CD14-positive monocyte (primary cell): ENCODE measurements around the gene BAIAP3. TPM values are rescaled to one million over a fixed set of nuclear protein-coding genes. Genes with fewer than 3 reads are reported as not detected.

ENCODE experiments used
- DNase-seq, 3 donors: peaks; one replicate each; pipeline ENCODE4 v3.0.0-alpha.2; 2011 to 2022
- H2AFZ ChIP-seq: 2 replicates; pipeline ENCODE4 v1.6.0; 2012; ENCODE audit warnings: mild to moderate bottlenecking, low read depth, low read length, inconsistent platforms; ENCODE audit not compliant: insufficient read depth, poor library complexity, severe bottlenecking
- H3K27ac ChIP-seq, 2 donors: 1 replicate in 1 of 2; 2 replicates in 1 of 2; pipeline ENCODE4 v1.5.1; 2012 to 2013; ENCODE audit warnings: low read length in 2 of 2, control low read depth in 1 of 2, inconsistent platforms in 1 of 2, low read depth in 1 of 2, mild to moderate bottlenecking in 1 of 2
- H3K27me3 ChIP-seq, 2 donors: one replicate each; pipeline versions ENCODE4 v1.6.0 to v1.6.1; 2011 to 2013; ENCODE audit warnings: low read length in 2 of 2; ENCODE audit not compliant: control insufficient read depth in 2 of 2, insufficient read depth in 2 of 2
- H3K36me3 ChIP-seq, 2 donors: replicated peaks in 1 of 2; 1 replicate in 1 of 2; 2 replicates in 1 of 2; pipeline versions ENCODE4 v1.5.1 to v1.6.1; 2012 to 2013; ENCODE audit warnings: low read length in 2 of 2, control low read depth in 1 of 2, inconsistent platforms in 1 of 2, mild to moderate bottlenecking in 1 of 2; ENCODE audit not compliant: insufficient read depth in 2 of 2, control insufficient read depth in 1 of 2
- H3K4me1 ChIP-seq, 2 donors: 1 replicate in 1 of 2; 2 replicates in 1 of 2; pipeline versions ENCODE4 v1.5.1 to v1.6.1; 2012 to 2013; ENCODE audit warnings: low read length in 2 of 2, control low read depth in 1 of 2, inconsistent platforms in 1 of 2, mild to moderate bottlenecking in 1 of 2, moderate library complexity in 1 of 2; ENCODE audit not compliant: insufficient read depth in 2 of 2, control insufficient read depth in 1 of 2
- H3K4me2 ChIP-seq: replicated peaks from 2 replicates; pipeline ENCODE3; 2012; ENCODE audit warnings: low read length, moderate library complexity, mild to moderate bottlenecking; ENCODE audit not compliant: poor library complexity, severe bottlenecking; ENCODE audit errors: extremely low read depth
- H3K4me3 ChIP-seq, 3 experiments: fragments of 200-600 bp in 1 of 3; sonication (generic) in 1 of 3; replicated peaks in 1 of 3; 1 replicate in 2 of 3; 2 replicates in 1 of 3; pipeline ENCODE4 v1.5.1; 2011 to 2013; ENCODE audit warnings: low read length in 3 of 3, mild to moderate bottlenecking in 3 of 3, control low read depth in 2 of 3, low read depth in 2 of 3, inconsistent platforms in 1 of 3, moderate library complexity in 1 of 3
- H3K79me2 ChIP-seq: 2 replicates; pipeline ENCODE4 v1.6.0; 2012; ENCODE audit warnings: mild to moderate bottlenecking, control low read depth, inconsistent platforms, low read length, moderate library complexity; ENCODE audit not compliant: insufficient read depth
- H3K9ac ChIP-seq: 2 replicates; pipeline ENCODE4 v1.6.0; 2017; ENCODE audit warnings: low read length, mild to moderate bottlenecking; ENCODE audit not compliant: insufficient read depth, poor library complexity, severe bottlenecking
- H3K9me3 ChIP-seq, 2 donors: replicated peaks in 1 of 2; 1 replicate in 1 of 2; 2 replicates in 1 of 2; pipeline versions ENCODE4 v1.5.1 to v1.6.1; 2012 to 2013; ENCODE audit warnings: low read length in 2 of 2, control low read depth in 1 of 2; ENCODE audit not compliant: control insufficient read depth in 1 of 2, insufficient read depth in 1 of 2
- H4K20me1 ChIP-seq: 2 replicates; pipeline ENCODE4 v1.6.0; 2012; ENCODE audit warnings: mild to moderate bottlenecking, low read length, control low read depth, moderate library complexity; ENCODE audit not compliant: insufficient read depth
- H3K27ac Mint-ChIP-seq, 7 donors: one replicate each; pipeline ENCODE4 v1.8.0; 2020; ENCODE audit warnings: mild to moderate bottlenecking in 7 of 7, mixed read lengths in 7 of 7, moderate library complexity in 6 of 7, inconsistent platforms in 2 of 7
- H3K27me3 Mint-ChIP-seq, 3 donors: one replicate each; pipeline ENCODE4 v1.8.0; 2021 to 2022; ENCODE audit warnings: low read depth in 3 of 3, mild to moderate bottlenecking in 3 of 3, mixed read lengths in 3 of 3, moderate library complexity in 3 of 3, inconsistent platforms in 1 of 3
- H3K36me3 Mint-ChIP-seq, 2 donors: one replicate each; pipeline ENCODE4 v1.8.0; 2020; ENCODE audit warnings: mixed read lengths in 2 of 2, inconsistent platforms in 1 of 2, mild to moderate bottlenecking in 1 of 2
- H3K4me1 Mint-ChIP-seq: one replicate; pipeline ENCODE4 v1.8.0; 2020; ENCODE audit warnings: mild to moderate bottlenecking, mixed read lengths
- H3K4me3 Mint-ChIP-seq, 2 donors: one replicate each; pipeline ENCODE4 v1.8.0; 2020; ENCODE audit warnings: mild to moderate bottlenecking in 2 of 2, mixed read lengths in 2 of 2, moderate library complexity in 1 of 2
- H3K9me3 Mint-ChIP-seq, 7 donors: one replicate each; pipeline ENCODE4 v1.8.0; 2020 to 2022; ENCODE audit warnings: mixed read lengths in 7 of 7, mild to moderate bottlenecking in 6 of 7, moderate library complexity in 6 of 7, inconsistent platforms in 2 of 7
- WGBS: methylation state at CpG from one replicate; pipeline ENCODE4 v1.1.5; 2013; ENCODE audit warnings: missing lambda C conversion rate; ENCODE audit not compliant: insufficient coverage; 5-methylcytosine and 5-hydroxymethylcytosine counted together
- intact Hi-C, 2 donors: fragments of 100-400 bp; cut with micrococcal nuclease; formaldehyde crosslinking; loops; one replicate each; pipeline versions ENCODE4 v1.15.0 to v1.15.1; 2023
- polyA plus RNA-seq, 3 donors: library from polyadenylated mRNA; depleted of rRNA in 1 of 3; unstranded in 2 of 3; stranded (reverse) in 1 of 3; fragments of 300-500 nt in 2 of 3; fragments of >200 nt in 1 of 3; fragmentation: Illumina TruSeq in 2 of 3; gene quantifications; 1 replicate in 2 of 3; 2 replicates in 1 of 3; pipeline ENCODE4 v1.2.3, GENCODE V29; 2012 to 2021
- TF ChIP-seq, protein P1 (sequence below): fragments of 200-600 bp; IDR thresholded peaks from one replicate; pipeline ENCODE4 v1.8.0; 2022; ENCODE audit warnings: antibody characterized with exemption, mild to moderate bottlenecking

The BAIAP3 gene
- polyA plus RNA-seq, 3 donors = 1.0 TPM; not detected in 2

DNA sequence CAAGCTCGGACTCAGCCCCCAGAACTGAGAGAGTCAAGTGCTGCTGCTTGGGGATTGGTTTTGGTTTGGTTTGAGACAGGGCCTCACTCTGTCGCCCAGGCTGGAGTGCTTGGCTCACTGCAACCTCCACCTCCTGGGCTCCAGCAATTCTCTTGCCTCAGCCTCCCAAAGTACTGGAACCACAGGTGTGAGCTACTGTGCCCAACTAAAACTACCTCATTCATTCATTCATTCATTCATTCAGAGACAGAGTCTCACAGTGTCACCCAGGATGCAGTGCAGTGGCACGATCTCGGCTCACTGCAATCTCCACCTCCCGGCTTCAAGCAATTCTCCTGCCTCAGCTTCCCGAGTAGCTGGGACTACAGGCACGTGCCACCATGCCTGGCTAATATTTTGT is 56.3 kb downstream of the BAIAP3 start:
- H3K79me2 ChIP-seq = no peaks in the 10 kb centered on the region
- Mint-ChIP-seq H3K36me3 (peaks cover 49 to 74% of the 10 kb centered on the region in 2 donors), H3K27me3 (no peaks in the 10 kb centered on the region), H3K27ac (no peak overlapping the region), H3K9me3 (no peaks in the 10 kb centered on the region), H3K4me3 (no peak overlapping the region), H3K4me1 (no peaks in the 10 kb centered on the region)
- peaks cover 75 to 88% of the 10 kb centered on the region in 2 donors for H3K36me3 ChIP-seq
- intact Hi-C loops = no loop called here
- no peak overlapping the region for H2AFZ ChIP-seq
- H3K27ac ChIP-seq = no peak overlapping the region
- no peaks in the 10 kb centered on the region for H3K27me3 ChIP-seq
- peaks cover 53% of the 10 kb centered on the region for H4K20me1 ChIP-seq
- H3K4me1 ChIP-seq = no peaks in the 10 kb centered on the region
- WGBS = 100% methylated on average over 1 of the region's 7 CpGs
- no peak overlapping the region for H3K4me2 ChIP-seq
- H3K9me3 ChIP-seq = no peaks in the 10 kb centered on the region
- DNase-seq = no peak
- no peak overlapping the region for H3K9ac ChIP-seq
- TF ChIP-seq, protein P1, sequence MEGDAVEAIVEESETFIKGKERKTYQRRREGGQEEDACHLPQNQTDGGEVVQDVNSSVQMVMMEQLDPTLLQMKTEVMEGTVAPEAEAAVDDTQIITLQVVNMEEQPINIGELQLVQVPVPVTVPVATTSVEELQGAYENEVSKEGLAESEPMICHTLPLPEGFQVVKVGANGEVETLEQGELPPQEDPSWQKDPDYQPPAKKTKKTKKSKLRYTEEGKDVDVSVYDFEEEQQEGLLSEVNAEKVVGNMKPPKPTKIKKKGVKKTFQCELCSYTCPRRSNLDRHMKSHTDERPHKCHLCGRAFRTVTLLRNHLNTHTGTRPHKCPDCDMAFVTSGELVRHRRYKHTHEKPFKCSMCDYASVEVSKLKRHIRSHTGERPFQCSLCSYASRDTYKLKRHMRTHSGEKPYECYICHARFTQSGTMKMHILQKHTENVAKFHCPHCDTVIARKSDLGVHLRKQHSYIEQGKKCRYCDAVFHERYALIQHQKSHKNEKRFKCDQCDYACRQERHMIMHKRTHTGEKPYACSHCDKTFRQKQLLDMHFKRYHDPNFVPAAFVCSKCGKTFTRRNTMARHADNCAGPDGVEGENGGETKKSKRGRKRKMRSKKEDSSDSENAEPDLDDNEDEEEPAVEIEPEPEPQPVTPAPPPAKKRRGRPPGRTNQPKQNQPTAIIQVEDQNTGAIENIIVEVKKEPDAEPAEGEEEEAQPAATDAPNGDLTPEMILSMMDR = no peak
- no peak overlapping the region for H3K4me3 ChIP-seq

GRCh38 chr16:1390239-1390779 is 56.9 kb downstream of the BAIAP3 start:
- intact Hi-C loops = no loop called here
- H3K4me1 Mint-ChIP-seq = no peaks in the 10 kb centered on the region
- H3K4me3 ChIP-seq = no peak overlapping the region
- H3K27ac Mint-ChIP-seq = peak overlapping the region in 2 of 7 donors; percentile 6 to 32
- TF ChIP-seq, protein P1 = no peak
- H2AFZ ChIP-seq = no peak overlapping the region
- DNase-seq = no peak
- H3K27ac ChIP-seq = no peak overlapping the region
- no peaks in the 10 kb centered on the region for H3K79me2 ChIP-seq
- H3K4me1 ChIP-seq = no peaks in the 10 kb centered on the region
- H3K9me3 ChIP-seq = no peaks in the 10 kb centered on the region
- H3K9me3 Mint-ChIP-seq = no peaks in the 10 kb centered on the region
- no peak overlapping the region for H3K9ac ChIP-seq
- no peaks in the 10 kb centered on the region for H3K27me3 ChIP-seq
- no peak overlapping the region for H3K4me2 ChIP-seq
- peaks cover 72 to 86% of the 10 kb centered on the region in 2 donors for H3K36me3 ChIP-seq
- WGBS = 77% methylated on average over 20 of the region's 28 CpGs
- H3K36me3 Mint-ChIP-seq = peaks cover 46 to 72% of the 10 kb centered on the region in 2 donors
- no peak overlapping the region for H3K4me3 Mint-ChIP-seq
- H3K27me3 Mint-ChIP-seq = no peaks in the 10 kb centered on the region
- H4K20me1 ChIP-seq = peaks cover 48% of the 10 kb centered on the region
